ENCODE data around the gene ARHGEF4. TPM values are rescaled to one million over a fixed set of nuclear protein-coding genes. Genes with fewer than 3 reads are reported as not detected.

The ARHGEF4 gene
- total RNA-seq, 1 experiment from 2014 or later, result 12.6 TPM

DNA sequence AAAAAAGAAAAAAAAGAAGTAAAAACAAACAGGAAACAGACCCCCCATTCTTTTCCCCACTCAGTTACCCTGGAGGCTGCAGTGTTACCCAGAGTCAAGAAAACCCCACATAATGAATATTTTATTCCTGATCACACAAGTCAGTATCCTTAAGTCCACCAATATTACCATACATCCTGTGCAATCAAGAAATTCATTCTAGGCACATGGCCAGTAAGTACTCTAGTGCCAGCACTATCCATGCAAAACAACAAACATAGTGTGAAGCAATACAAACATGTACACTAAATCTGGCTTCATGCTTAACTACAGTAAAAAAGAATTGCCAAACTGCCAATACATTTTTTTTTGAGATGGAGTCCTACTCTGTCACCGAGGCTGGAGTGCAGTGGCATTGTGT lies 145.0 kb downstream of the ARHGEF4 start:
- no peak for DNase-seq
- Histone ChIP-seq H3K9ac (ENCODE audit: extremely low read depth, insufficient read length, low read length) (no peak overlapping the region), H2BK120ac (ENCODE audit: low read depth, low read length, poor library complexity, severe bottlenecking) (no peak overlapping the region), H4K8ac (replicated peaks; ENCODE audit: insufficient read length, low read depth, low read length) (no peak overlapping the region), H4K20me1 (ENCODE audit: control insufficient read depth, insufficient read depth, insufficient read length) (no peaks in the 10 kb centered on the region), H2AFZ (ENCODE audit: low read length) (no peak overlapping the region), H2BK12ac (ENCODE audit: insufficient read length, low read depth, low read length) (no peak overlapping the region), H3K23ac (ENCODE audit: insufficient read length, low read depth, low read length) (no peak overlapping the region), H4K5ac (ENCODE audit: insufficient read length, low read depth, low read length) (no peak overlapping the region), H2BK15ac (ENCODE audit: low read depth, low read length) (no peak overlapping the region), H3K4me2 (ENCODE audit: insufficient read depth, insufficient read length, low read length) (no peak overlapping the region), H3K79me1 (ENCODE audit: insufficient read depth, low read depth, low read length, poor library complexity, severe bottlenecking) (no peaks in the 10 kb centered on the region), H3K4me1 (ENCODE audit: insufficient read depth, low read length) (no peaks in the 10 kb centered on the region), H2BK5ac (ENCODE audit: insufficient read length, low read length) (no peak overlapping the region), H3K27ac (ENCODE audit: insufficient read length, low read depth, low read length) (no peak overlapping the region), H2BK20ac (ENCODE audit: low read depth, low read length, poor library complexity, severe bottlenecking) (no peak overlapping the region), H3K14ac (ENCODE audit: insufficient read depth, low read length) (no peak overlapping the region), H3K18ac (ENCODE audit: insufficient read length, low read depth, low read length) (no peak overlapping the region), H3K27me3 (ENCODE audit: insufficient read depth, low read length) (no peaks in the 10 kb centered on the region), H3K4ac (ENCODE audit: low read depth, low read length) (no peak overlapping the region), H3K23me2 (ENCODE audit: insufficient read length, low read depth, low read length, poor library complexity, severe bottlenecking) (no peaks in the 10 kb centered on the region), H3K9me3 (ENCODE audit: control insufficient read depth, low read depth, low read length) (peaks cover 16% of the 10 kb centered on the region), H3K79me2 (ENCODE audit: insufficient read depth, low read length) (no peaks in the 10 kb centered on the region), H2AK5ac (ENCODE audit: insufficient read length, low read length) (no peak overlapping the region), H3T11ph (ENCODE audit: low read length) (no peak overlapping the region), H4K91ac (ENCODE audit: insufficient read length, low read depth, low read length) (no peak overlapping the region), H3K56ac (ENCODE audit: insufficient read length, low read depth, low read length) (no peak overlapping the region)
- peaks cover 4 to 7% (median 5%) of the 10 kb centered on the region in 3 experiments; a peak in 6 of 7 replicates for H3K36me3 Mint-ChIP-seq (ENCODE audit: insufficient read depth in 1 of 3, low read depth in 3 of 3)
- no peak overlapping the region for H3K27ac Mint-ChIP-seq
- H3K4me1 Mint-ChIP-seq, result no peaks in the 10 kb centered on the region
- no CpG with 5 or more reads among the region's 1 CpG for WGBS (ENCODE audit: extremely low coverage, insufficient read length, low lambda C conversion rate)
- no peak overlapping the region for H3K4me3 Mint-ChIP-seq
- peaks cover 4 to 17% of the 10 kb centered on the region in 2 experiments; a peak in 4 of 5 replicates for H3K9me3 Mint-ChIP-seq
- H3K27me3 Mint-ChIP-seq (ENCODE audit: low read depth), result no peaks in the 10 kb centered on the region
- TF ChIP-seq, protein P1, sequence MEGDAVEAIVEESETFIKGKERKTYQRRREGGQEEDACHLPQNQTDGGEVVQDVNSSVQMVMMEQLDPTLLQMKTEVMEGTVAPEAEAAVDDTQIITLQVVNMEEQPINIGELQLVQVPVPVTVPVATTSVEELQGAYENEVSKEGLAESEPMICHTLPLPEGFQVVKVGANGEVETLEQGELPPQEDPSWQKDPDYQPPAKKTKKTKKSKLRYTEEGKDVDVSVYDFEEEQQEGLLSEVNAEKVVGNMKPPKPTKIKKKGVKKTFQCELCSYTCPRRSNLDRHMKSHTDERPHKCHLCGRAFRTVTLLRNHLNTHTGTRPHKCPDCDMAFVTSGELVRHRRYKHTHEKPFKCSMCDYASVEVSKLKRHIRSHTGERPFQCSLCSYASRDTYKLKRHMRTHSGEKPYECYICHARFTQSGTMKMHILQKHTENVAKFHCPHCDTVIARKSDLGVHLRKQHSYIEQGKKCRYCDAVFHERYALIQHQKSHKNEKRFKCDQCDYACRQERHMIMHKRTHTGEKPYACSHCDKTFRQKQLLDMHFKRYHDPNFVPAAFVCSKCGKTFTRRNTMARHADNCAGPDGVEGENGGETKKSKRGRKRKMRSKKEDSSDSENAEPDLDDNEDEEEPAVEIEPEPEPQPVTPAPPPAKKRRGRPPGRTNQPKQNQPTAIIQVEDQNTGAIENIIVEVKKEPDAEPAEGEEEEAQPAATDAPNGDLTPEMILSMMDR (conservative IDR thresholded peaks at IDR 0.05), result no peak
